ENCODE results near the gene PPP4R4.
"Not testable (repeated sequence)": the region's sequence is repeated elsewhere in the genome, so short reads cannot be mapped to it uniquely, and the experiment has no call there.

PPP4R4 gene

GRCh38 chr14:94269156-94269555 lies 95.0 kb downstream of the PPP4R4 start:
- H3K9me2 ChIP-seq (replicated peaks; ENCODE audit: insufficient read depth, low read length), result no peaks in the 10 kb centered on the region
- H3K27ac ChIP-seq (ENCODE audit: low read depth, low read length), result no peak overlapping the region
- H3K4me2 ChIP-seq (ENCODE audit: low read depth, low read length, poor library complexity, severe bottlenecking), result no peak overlapping the region
- no peaks in the 10 kb centered on the region for H3K27me3 ChIP-seq (ENCODE audit: low read length)
- H3K9ac ChIP-seq (ENCODE audit: low read length), result no peak overlapping the region
- no peak overlapping the region for H2AFZ ChIP-seq (ENCODE audit: low read depth, low read length, severe bottlenecking)
- no peaks in the 10 kb centered on the region for H4K20me1 ChIP-seq (ENCODE audit: low read depth, low read length)
- no peaks in the 10 kb centered on the region for H3K79me2 ChIP-seq (ENCODE audit: insufficient read depth, low read length)
- no peaks in the 10 kb centered on the region for H3K9me3 ChIP-seq (ENCODE audit: insufficient read depth, low read length)
- no peak overlapping the region for H3K4me3 ChIP-seq (ENCODE audit: insufficient read depth, low read length, poor library complexity, severe bottlenecking)
- no peaks in the 10 kb centered on the region for H3K36me3 ChIP-seq (ENCODE audit: low read length)
- no peak for TF ChIP-seq CTCF (IDR thresholded peaks at IDR 0.05; ENCODE audit: insufficient read depth, low read length, poor library complexity, severe bottlenecking)
- no peak for TF ChIP-seq EZH2phosphoT487 (conservative IDR thresholded peaks at IDR 0.05; ENCODE audit: low read length)
- no peaks in the 10 kb centered on the region for H3F3A ChIP-seq (ENCODE audit: insufficient read depth)

DNA sequence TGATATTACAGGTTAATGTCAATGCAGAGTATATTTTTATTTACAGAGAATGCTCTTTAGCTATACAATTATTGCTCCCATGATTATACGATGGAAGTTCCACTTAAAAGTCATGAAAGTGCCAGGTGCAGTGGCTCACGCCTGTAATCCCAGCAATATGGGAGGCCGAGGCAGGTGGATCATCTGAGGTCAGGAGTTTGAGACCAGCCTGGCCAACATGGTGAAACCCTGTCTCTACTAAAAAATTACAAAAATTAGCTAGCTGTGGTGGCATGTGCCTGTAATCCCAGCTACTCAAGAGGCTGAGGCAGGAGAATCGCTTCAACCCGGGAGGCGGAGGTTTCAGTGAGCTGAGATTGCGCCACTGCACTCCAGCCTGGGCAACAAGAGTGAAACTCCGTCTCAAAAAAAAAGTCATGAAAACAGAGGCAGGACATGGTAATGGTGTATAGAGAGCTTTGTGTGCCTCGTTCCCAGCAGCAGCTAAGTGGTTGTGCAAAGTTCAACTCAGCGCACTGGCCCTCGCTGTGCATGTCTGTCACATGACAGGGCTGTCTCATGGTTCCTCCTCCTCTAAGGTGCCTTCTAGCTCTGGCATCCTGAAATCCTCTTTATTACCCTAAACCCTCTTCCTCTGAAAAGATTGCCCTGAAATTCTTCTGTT lies 102.9 kb downstream of the PPP4R4 start:
- H3K4me2 ChIP-seq (ENCODE audit: low read depth, low read length, poor library complexity, severe bottlenecking), result not testable (repeated sequence)

GRCh38 chr14:94278731-94279130 lies 104.6 kb downstream of the PPP4R4 start:
- H2AFZ ChIP-seq (ENCODE audit: low read depth, low read length, severe bottlenecking), result no peak overlapping the region
- H4K20me1 ChIP-seq (ENCODE audit: low read depth, low read length), result no peaks in the 10 kb centered on the region
- no peak for TF ChIP-seq CTCF (IDR thresholded peaks at IDR 0.05; ENCODE audit: insufficient read depth, low read length, poor library complexity, severe bottlenecking)
- TF ChIP-seq EZH2phosphoT487 (conservative IDR thresholded peaks at IDR 0.05; ENCODE audit: low read length), result no peak
- no peak overlapping the region for H3K4me3 ChIP-seq (ENCODE audit: insufficient read depth, low read length, poor library complexity, severe bottlenecking)
- no peaks in the 10 kb centered on the region for H3K79me2 ChIP-seq (ENCODE audit: insufficient read depth, low read length)
- H3K9me2 ChIP-seq (replicated peaks; ENCODE audit: insufficient read depth, low read length), result no peaks in the 10 kb centered on the region
- H3K27ac ChIP-seq (ENCODE audit: low read depth, low read length), result no peak overlapping the region
- H3K9me3 ChIP-seq (ENCODE audit: insufficient read depth, low read length), result no peaks in the 10 kb centered on the region
- H3K27me3 ChIP-seq (ENCODE audit: low read length), result no peaks in the 10 kb centered on the region
- no peaks in the 10 kb centered on the region for H3F3A ChIP-seq (ENCODE audit: insufficient read depth)
- H3K9ac ChIP-seq (ENCODE audit: low read length), result no peak overlapping the region
- no peaks in the 10 kb centered on the region for H3K36me3 ChIP-seq (ENCODE audit: low read length)
- no peak overlapping the region for H3K4me2 ChIP-seq (ENCODE audit: low read depth, low read length, poor library complexity, severe bottlenecking)

More for the DNA sequence above, 102.9 kb downstream of the PPP4R4 start:
- not testable (repeated sequence) for H3K79me2 ChIP-seq (ENCODE audit: insufficient read depth, low read length); H3K9me3 ChIP-seq (ENCODE audit: insufficient read depth, low read length); H3K36me3 ChIP-seq (ENCODE audit: low read length); H4K20me1 ChIP-seq (ENCODE audit: low read depth, low read length); H3K4me3 ChIP-seq (ENCODE audit: insufficient read depth, low read length, poor library complexity, severe bottlenecking); H3K9ac ChIP-seq (ENCODE audit: low read length); H3F3A ChIP-seq (ENCODE audit: insufficient read depth); H3K9me2 ChIP-seq (replicated peaks; ENCODE audit: insufficient read depth, low read length); H3K27ac ChIP-seq (ENCODE audit: low read depth, low read length); H2AFZ ChIP-seq (ENCODE audit: low read depth, low read length, severe bottlenecking); H3K27me3 ChIP-seq (ENCODE audit: low read length)

GRCh38 chr14:94282991-94283723 lies 109.0 kb downstream of the PPP4R4 start:
- no peak overlapping the region for H3K4me3 ChIP-seq (ENCODE audit: insufficient read depth, low read length, poor library complexity, severe bottlenecking)
- H3K9ac ChIP-seq (ENCODE audit: low read length), result no peak overlapping the region
- H4K20me1 ChIP-seq (ENCODE audit: low read depth, low read length), result no peaks in the 10 kb centered on the region
- H2AFZ ChIP-seq (ENCODE audit: low read depth, low read length, severe bottlenecking), result no peak overlapping the region
- TF ChIP-seq CTCF (IDR thresholded peaks at IDR 0.05; ENCODE audit: insufficient read depth, low read length, poor library complexity, severe bottlenecking) (no peak), EZH2phosphoT487 (conservative IDR thresholded peaks at IDR 0.05; ENCODE audit: low read length) (no peak)
- no peaks in the 10 kb centered on the region for H3K36me3 ChIP-seq (ENCODE audit: low read length)
- no peaks in the 10 kb centered on the region for H3K79me2 ChIP-seq (ENCODE audit: insufficient read depth, low read length)
- H3K4me2 ChIP-seq (ENCODE audit: low read depth, low read length, poor library complexity, severe bottlenecking), result no peak overlapping the region
- H3K9me3 ChIP-seq (ENCODE audit: insufficient read depth, low read length), result no peaks in the 10 kb centered on the region
- H3K9me2 ChIP-seq (replicated peaks; ENCODE audit: insufficient read depth, low read length), result no peaks in the 10 kb centered on the region
- no peak overlapping the region for H3K27ac ChIP-seq (ENCODE audit: low read depth, low read length)
- H3K27me3 ChIP-seq (ENCODE audit: low read length), result no peaks in the 10 kb centered on the region
- H3F3A ChIP-seq (ENCODE audit: insufficient read depth), result no peaks in the 10 kb centered on the region
